Measurements from ENCODE around the gene HTD2. TPM values are rescaled to one million over a fixed set of nuclear protein-coding genes. Genes with fewer than 3 reads are reported as not detected.
"Not testable (repeated sequence)": the region's sequence is repeated elsewhere in the genome, so short reads cannot be mapped to it uniquely, and the experiment has no call there.

The HTD2 gene
- total and polyA plus RNA-seq, 2 of the 4 experiments (the other 2 are of a cell fraction) = 6.4 to 13.3 TPM

GRCh38 chr3:58337190-58337589 lies 30.9 kb downstream of the HTD2 start (continued):
- TF ChIP-seq CEBPB (IDR thresholded peaks at IDR 0.05; ENCODE audit: low read depth, low read length) (no peak), CHD1 (IDR thresholded peaks at IDR 0.05; ENCODE audit: low read depth, low read length) (no peak), NFE2L2 (IDR thresholded peaks at IDR 0.05; ENCODE audit: low read depth, low read length) (no peak), RFX5 (IDR thresholded peaks at IDR 0.05; ENCODE audit: low read depth, low read length) (no peak)

GRCh38 chr3:58339146-58339545 lies 32.8 kb downstream of the HTD2 start:
- H2AK5ac ChIP-seq (ENCODE audit: low read depth, low read length); BruUV-seq (replicated peaks); H3K27me3 ChIP-seq (ENCODE audit: control insufficient read depth, insufficient read depth, low read length); H2AK9ac ChIP-seq (replicated peaks; ENCODE audit: low read depth, low read length, poor library complexity); in situ Hi-C loops (cut with MboI; ENCODE audit: low sequenced_read_pairs); H4K8ac ChIP-seq (ENCODE audit: low read depth in 2 of 2, low read length in 2 of 2); H3K4me2 ChIP-seq (ENCODE audit: low read depth, low read length); H3K4ac ChIP-seq (ENCODE audit: low read depth, low read length); H2BK120ac ChIP-seq (ENCODE audit: low read depth, low read length); H3K9me3 ChIP-seq (ENCODE audit: control insufficient read depth, insufficient read depth, low read length); H3K23ac ChIP-seq (ENCODE audit: low read depth, low read length); H2BK20ac ChIP-seq (ENCODE audit: low read depth, low read length); H4K5ac ChIP-seq (ENCODE audit: low read depth, low read length); DNase-seq; H3K4me3 ChIP-seq (ENCODE audit: insufficient read depth, low read depth, low read length); H3K18ac ChIP-seq (ENCODE audit: low read depth, low read length); H2BK5ac ChIP-seq (ENCODE audit: low read depth, low read length, poor library complexity, severe bottlenecking); H3K9ac ChIP-seq (ENCODE audit: low read depth, low read length); H3K36me3 ChIP-seq (ENCODE audit: control insufficient read depth, insufficient read depth, low read length); ATAC-seq (ENCODE audit: low read depth); H4K91ac ChIP-seq (ENCODE audit: insufficient read depth, low read depth, low read length); H3K56ac ChIP-seq (ENCODE audit: extremely low read depth, insufficient read depth, low read length); H3K27ac ChIP-seq (ENCODE audit: insufficient read depth, low read length); H3K14ac ChIP-seq (replicated peaks; ENCODE audit: low read depth, low read length); H2BK15ac ChIP-seq (ENCODE audit: low read depth, low read length); H2AFZ ChIP-seq (replicated peaks; ENCODE audit: low read length, poor library complexity); dilution Hi-C loops (cut with HindIII; ENCODE audit: low sequenced_read_pairs, unreplicated experiment): not testable (repeated sequence)
- CTCF ChIA-PET = interaction anchor here (0.5 kb wide), 1 partner anchor 10 kb away, joined by 3 read pairs; no protein-coding TSS in a partner anchor
- Histone ChIP-seq H3K4me1 (ENCODE audit: control insufficient read depth, insufficient read depth, low read length) (peaks cover 19% of the 10 kb centered on the region), H4K20me1 (ENCODE audit: insufficient read depth, low read length) (peaks cover 26% of the 10 kb centered on the region; the same call in 1 of the 2 replicates), H3K9me1 (ENCODE audit: insufficient read depth, low read length) (peaks cover 16% of the 10 kb centered on the region), H3K79me1 (ENCODE audit: low read depth in 1 of 2, low read length in 2 of 2) (peaks cover 24 to 62% of the 10 kb centered on the region in 2 experiments)
- POLR2A ChIA-PET (ENCODE audit: unreplicated experiment) = interaction anchor here (0.7 kb wide), 1 partner anchor 119 kb away, joined by 3 read pairs; no protein-coding TSS in a partner anchor
- intact Hi-C loops (cut with micrococcal nuclease) = loop anchor here (10.0 kb wide), 1 partner anchor 286 kb away; no protein-coding TSS in a partner anchor
- 100% methylated on average over 1 of the region's 12 CpGs; no CpG with 5 or more reads in 1 of the 2 experiments for WGBS, 2 experiments (ENCODE audit: extremely low coverage in 2 of 2, insufficient read length in 1 of 2)

All from IMR-90 (cell line).